Ectodermal cell (in vitro differentiated cells): ENCODE results near the gene CACNA2D3.

Experiments
- H3K27ac ChIP-seq: 2 replicates; pipeline ENCODE4 v1.7.0; 2013; ENCODE audit warnings: mild to moderate bottlenecking, low read depth, low read length; ENCODE audit not compliant: insufficient read depth, poor library complexity, severe bottlenecking
- H3K27me3 ChIP-seq: 2 replicates; pipeline ENCODE4 v1.7.0; 2013; ENCODE audit warnings: mild to moderate bottlenecking, low read length; ENCODE audit not compliant: insufficient read depth, control insufficient read depth, poor library complexity, severe bottlenecking
- H3K36me3 ChIP-seq: one replicate; pipeline ENCODE4 v1.7.0; 2013; ENCODE audit warnings: low read length; ENCODE audit not compliant: control insufficient read depth, insufficient read depth
- H3K4me1 ChIP-seq: one replicate; pipeline ENCODE4 v1.7.0; 2013; ENCODE audit warnings: low read length; ENCODE audit not compliant: control insufficient read depth, insufficient read depth
- H3K4me3 ChIP-seq: 2 replicates; pipeline ENCODE4 v1.7.0; 2013; ENCODE audit warnings: low read depth, low read length, control low read depth; ENCODE audit not compliant: insufficient read depth
- H3K9me3 ChIP-seq: 2 replicates; pipeline ENCODE4 v1.7.0; 2013; ENCODE audit warnings: mild to moderate bottlenecking, low read length, moderate library complexity; ENCODE audit not compliant: control insufficient read depth
- WGBS, 2 experiments: methylation state at CpG; one replicate each; pipeline ENCODE4 v1.1.7; 2013; ENCODE audit warnings: missing lambda C conversion rate in 2 of 2; 5-methylcytosine and 5-hydroxymethylcytosine counted together

Gene CACNA2D3

GRCh38 chr3:54127499-54128056, 5.2 kb downstream of the CACNA2D3 start:
- Histone ChIP-seq H3K27me3 (peaks cover 48% of the 10 kb centered on the region), H3K36me3 (no peaks in the 10 kb centered on the region)
- 84 to 91% methylated on average over 6 of the region's 6 CpGs for WGBS, 2 experiments

GRCh38 chr3:54131026-54131605, 8.8 kb downstream of the CACNA2D3 start:
- Histone ChIP-seq H3K27ac (no peak overlapping the region), H3K36me3 (no peaks in the 10 kb centered on the region), H3K27me3 (peaks cover 12% of the 10 kb centered on the region), H3K9me3 (no peaks in the 10 kb centered on the region), H3K4me3 (no peak overlapping the region), H3K4me1 (no peaks in the 10 kb centered on the region)
- 84 to 88% methylated on average over 4 of the region's 4 CpGs for WGBS, 2 experiments

More at GRCh38 chr3:54127499-54128056, 5.2 kb downstream of the CACNA2D3 start:
- H3K4me3 ChIP-seq = no peak overlapping the region
- no peaks in the 10 kb centered on the region for H3K9me3 ChIP-seq
- H3K4me1 ChIP-seq = peaks cover 12% of the 10 kb centered on the region
- no peak overlapping the region for H3K27ac ChIP-seq

- Histone ChIP-seq H3K4me1 (no peaks in the 10 kb centered on the region), H3K9me3 (no peaks in the 10 kb centered on the region), H3K27me3 (peaks cover 5% of the 10 kb centered on the region), H3K36me3 (no peaks in the 10 kb centered on the region), H3K27ac (no peak overlapping the region), H3K4me3 (no peak overlapping the region)
- 90 to 93% methylated on average over 6 to 8 of the region's 8 CpGs for WGBS, 2 experiments
Measured at GRCh38 chr3:54131890-54132289, 9.5 kb downstream of the CACNA2D3 start.

GRCh38 chr3:54132685-54133084, 10.3 kb downstream of the CACNA2D3 start:
- WGBS, 2 experiments = 95 to 96% methylated on average over 3 of the region's 3 CpGs
- Histone ChIP-seq H3K27me3 (no peaks in the 10 kb centered on the region), H3K36me3 (no peaks in the 10 kb centered on the region)

GRCh38 chr3:54133196-54133595, 10.8 kb downstream of the CACNA2D3 start:
- Histone ChIP-seq H3K4me1 (no peaks in the 10 kb centered on the region), H3K27ac (no peak overlapping the region), H3K36me3 (no peaks in the 10 kb centered on the region), H3K9me3 (no peaks in the 10 kb centered on the region), H3K4me3 (no peak overlapping the region), H3K27me3 (no peaks in the 10 kb centered on the region)
- WGBS, 2 experiments = 57 to 73% methylated on average over 3 to 5 of the region's 5 CpGs

More at GRCh38 chr3:54132685-54133084, 10.3 kb downstream of the CACNA2D3 start:
- Histone ChIP-seq H3K4me1 (no peaks in the 10 kb centered on the region), H3K9me3 (no peaks in the 10 kb centered on the region), H3K4me3 (no peak overlapping the region), H3K27ac (no peak overlapping the region)

- WGBS, 2 experiments = 86 to 88% methylated on average over 8 of the region's 8 CpGs
- no peak overlapping the region for H3K4me3 ChIP-seq
- no peaks in the 10 kb centered on the region for H3K36me3 ChIP-seq
- H3K27ac ChIP-seq = no peak overlapping the region
- no peaks in the 10 kb centered on the region for H3K27me3 ChIP-seq
- no peaks in the 10 kb centered on the region for H3K4me1 ChIP-seq
- H3K9me3 ChIP-seq = no peaks in the 10 kb centered on the region
Measured at GRCh38 chr3:54134155-54134554, 11.8 kb downstream of the CACNA2D3 start.

GRCh38 chr3:54134713-54135112, 12.4 kb downstream of the CACNA2D3 start:
- Histone ChIP-seq H3K4me3 (no peak overlapping the region), H3K27me3 (no peaks in the 10 kb centered on the region), H3K9me3 (no peaks in the 10 kb centered on the region), H3K4me1 (no peaks in the 10 kb centered on the region), H3K36me3 (no peaks in the 10 kb centered on the region), H3K27ac (no peak overlapping the region)
- WGBS, 2 experiments = 91 to 92% methylated on average over 12 of the region's 12 CpGs

GRCh38 chr3:54137311-54137710, 15.0 kb downstream of the CACNA2D3 start:
- no peaks in the 10 kb centered on the region for H3K9me3 ChIP-seq
- H3K36me3 ChIP-seq = no peaks in the 10 kb centered on the region
- no peak overlapping the region for H3K27ac ChIP-seq
- H3K4me1 ChIP-seq = no peaks in the 10 kb centered on the region
- no peaks in the 10 kb centered on the region for H3K27me3 ChIP-seq
- 90 to 94% methylated on average over 5 of the region's 5 CpGs for WGBS, 2 experiments
- no peak overlapping the region for H3K4me3 ChIP-seq

GRCh38 chr3:54138937-54139547, 16.7 kb downstream of the CACNA2D3 start:
- H3K4me3 ChIP-seq = no peak overlapping the region
- no peaks in the 10 kb centered on the region for H3K27me3 ChIP-seq
- no peaks in the 10 kb centered on the region for H3K4me1 ChIP-seq
- no peaks in the 10 kb centered on the region for H3K9me3 ChIP-seq
- H3K27ac ChIP-seq = no peak overlapping the region
- 82 to 86% methylated on average over 9 of the region's 9 CpGs for WGBS, 2 experiments
- no peaks in the 10 kb centered on the region for H3K36me3 ChIP-seq

- no peaks in the 10 kb centered on the region for H3K36me3 ChIP-seq
- no peaks in the 10 kb centered on the region for H3K27me3 ChIP-seq
- H3K9me3 ChIP-seq = no peaks in the 10 kb centered on the region
- WGBS, 2 experiments = 92 to 99% methylated on average over 4 of the region's 4 CpGs
- no peak overlapping the region for H3K4me3 ChIP-seq
- H3K4me1 ChIP-seq = no peaks in the 10 kb centered on the region
- no peak overlapping the region for H3K27ac ChIP-seq
Measured at GRCh38 chr3:54139630-54140029, 17.3 kb downstream of the CACNA2D3 start.
